ENCODE measurements around the gene HYDIN.
"Not testable (repeated sequence)": the region's sequence is repeated elsewhere in the genome, so short reads cannot be mapped to it uniquely, and the experiment has no call there.

The HYDIN gene

DNA sequence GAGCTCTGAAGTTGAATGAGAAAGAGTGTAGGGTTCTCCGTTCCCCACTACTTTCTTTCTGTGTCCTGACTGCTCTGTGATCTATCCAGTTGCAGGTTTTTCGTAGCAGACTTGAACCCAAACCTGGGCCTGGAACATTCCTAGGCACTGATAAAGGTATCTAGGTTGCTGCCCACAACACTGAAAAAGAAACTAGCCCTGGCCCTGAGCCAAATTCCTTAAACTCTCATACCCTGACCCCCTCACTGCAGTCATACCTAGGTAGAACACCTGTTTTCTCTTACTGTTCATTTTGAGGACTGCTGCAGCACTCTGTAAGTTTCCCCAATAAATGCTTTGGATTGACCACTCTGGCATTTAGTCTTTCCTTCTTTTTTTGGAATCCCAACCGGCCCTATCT is 5.4 kb downstream of the HYDIN start:
- DNase-seq (ENCODE audit: low read depth, low spot score) = no peak

- DNase-seq (ENCODE audit: low read depth, low spot score) = no peak
These were observed 12.1 kb downstream of the HYDIN start for GRCh38 chr16:71218306-71218963.

- DNase-seq (ENCODE audit: low read depth, low spot score) = no peak
These were observed 13.0 kb downstream of the HYDIN start for GRCh38 chr16:71217506-71217905.

DNA sequence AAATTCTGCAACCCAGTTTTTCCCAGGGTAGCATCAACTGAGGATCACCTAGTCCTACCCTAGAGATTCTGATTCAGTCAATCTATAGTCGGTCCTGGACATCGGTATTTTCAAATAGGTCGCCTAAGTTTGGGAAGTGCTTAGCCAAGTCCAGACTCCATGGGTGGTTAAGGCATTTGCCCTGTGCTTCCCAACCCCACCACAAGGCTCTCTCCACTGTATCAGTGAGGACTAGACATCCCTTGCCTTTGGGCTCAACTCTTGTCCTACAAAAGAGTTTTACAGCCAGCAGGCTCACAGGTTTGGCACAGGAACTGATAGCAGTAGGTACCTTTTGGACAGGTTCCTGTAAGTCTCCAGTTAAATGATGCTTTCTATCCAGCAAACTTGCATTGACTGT is 13.8 kb downstream of the HYDIN start:
- peak; percentile 14 for DNase-seq (ENCODE audit: low read depth, low spot score)

DNA sequence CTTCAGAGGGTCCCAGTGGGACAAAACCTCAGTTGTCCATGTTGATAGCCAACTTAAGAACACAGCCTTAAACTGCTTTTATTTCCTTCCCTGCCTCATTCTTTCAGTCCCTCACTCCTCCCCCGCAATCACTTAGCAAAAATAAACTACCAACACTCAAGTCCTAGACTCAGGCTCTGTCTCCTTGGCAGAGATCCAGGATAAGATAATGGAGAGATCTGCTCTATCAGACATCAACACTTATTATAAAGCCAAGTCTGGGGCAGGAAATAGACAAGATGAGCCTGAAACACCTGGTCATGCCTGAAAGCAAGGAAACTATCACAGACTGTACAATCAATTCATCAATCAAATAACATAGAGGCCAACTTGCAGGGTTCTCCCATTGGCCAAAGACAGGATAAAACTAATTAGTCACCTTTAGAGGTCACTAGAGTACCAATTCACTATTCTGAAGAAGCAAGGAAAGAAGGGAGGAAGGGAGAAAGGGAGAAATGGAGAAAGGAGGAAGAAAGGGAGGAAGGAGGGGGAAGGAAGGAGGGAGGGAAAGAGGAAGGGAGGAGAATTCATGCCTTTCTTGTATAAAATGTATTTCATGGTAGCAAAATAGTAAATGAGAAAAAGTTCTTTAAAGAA is 15.7 kb downstream of the HYDIN start:
- DNase-seq (ENCODE audit: low read depth, low spot score) = no peak

- no peak for DNase-seq (ENCODE audit: low read depth, low spot score)
These were observed 24.9 kb downstream of the HYDIN start for GRCh38 chr16:71205482-71206131.

GRCh38 chr16:71203631-71204030 is 26.9 kb downstream of the HYDIN start:
- no peak for DNase-seq (ENCODE audit: low read depth, low spot score)

- no peak for DNase-seq (ENCODE audit: low read depth, low spot score)
These were observed 29.0 kb downstream of the HYDIN start for GRCh38 chr16:71201556-71201955.

GRCh38 chr16:71201054-71201453 is 29.5 kb downstream of the HYDIN start:
- no peak for DNase-seq (ENCODE audit: low read depth, low spot score)

- no peak for DNase-seq (ENCODE audit: low read depth, low spot score)
These were observed 32.1 kb downstream of the HYDIN start for GRCh38 chr16:71198408-71198807.

DNA sequence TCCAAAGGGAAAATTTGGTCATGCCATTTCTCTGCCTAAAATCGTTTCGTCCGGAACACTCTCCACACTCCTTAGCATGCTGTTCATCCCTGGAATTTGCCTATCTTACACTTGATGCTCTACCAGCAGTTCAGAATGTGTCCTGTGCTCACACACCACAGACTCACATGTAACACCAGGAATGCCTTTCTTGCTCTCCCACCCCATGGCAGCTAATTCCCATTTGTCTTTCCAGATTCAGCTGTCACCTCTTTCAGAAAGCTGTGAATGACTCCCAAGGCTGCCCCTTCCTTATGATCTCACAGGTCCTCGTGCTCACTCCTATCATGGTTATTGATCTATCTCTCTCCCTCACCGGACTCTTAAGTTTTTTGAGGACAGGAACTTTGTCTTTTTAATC is 38.1 kb downstream of the HYDIN start:
- no peak for DNase-seq (ENCODE audit: low read depth, low spot score)

DNA sequence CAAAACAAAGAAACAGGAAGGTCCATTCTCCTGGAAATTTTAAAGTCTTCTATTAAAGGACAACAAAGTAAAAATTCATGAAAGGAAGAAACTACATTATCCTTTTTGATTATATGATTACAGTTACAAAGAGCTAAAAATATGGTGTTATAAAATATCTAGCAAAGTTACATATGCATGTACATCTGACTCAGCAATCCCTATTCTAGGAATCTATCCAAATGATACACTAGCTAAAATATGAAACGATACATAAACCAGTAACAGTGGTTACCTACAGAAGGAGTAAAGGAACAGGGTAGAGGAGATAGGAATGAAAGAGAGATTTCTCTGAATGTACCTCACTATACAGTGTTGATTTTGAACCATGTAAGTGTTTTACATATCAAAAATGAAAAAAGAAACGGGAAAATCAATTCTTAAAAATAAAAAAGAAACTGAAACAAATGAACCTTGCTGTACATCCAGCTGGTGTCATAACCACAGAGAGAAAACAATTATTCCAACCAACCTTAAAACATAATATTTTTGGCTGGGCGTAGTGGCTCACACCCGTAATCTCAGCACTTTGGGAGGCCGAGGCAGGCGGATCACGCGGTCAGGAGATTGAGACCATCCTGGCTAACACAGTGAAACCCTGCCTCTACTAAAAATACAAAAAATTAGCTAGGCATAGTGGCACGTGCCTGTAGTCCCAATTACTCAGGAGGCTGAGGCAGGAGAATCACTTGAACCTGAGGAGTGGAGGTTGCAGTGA is 41.4 kb downstream of the HYDIN start:
- no peak for DNase-seq (ENCODE audit: low read depth, low spot score)

GRCh38 chr16:71185347-71185746 is 45.2 kb downstream of the HYDIN start:
- DNase-seq (ENCODE audit: low read depth, low spot score) = no peak

GRCh38 chr16:71179569-71179968 is 51.0 kb downstream of the HYDIN start:
- no peak for DNase-seq (ENCODE audit: low read depth, low spot score)

DNA sequence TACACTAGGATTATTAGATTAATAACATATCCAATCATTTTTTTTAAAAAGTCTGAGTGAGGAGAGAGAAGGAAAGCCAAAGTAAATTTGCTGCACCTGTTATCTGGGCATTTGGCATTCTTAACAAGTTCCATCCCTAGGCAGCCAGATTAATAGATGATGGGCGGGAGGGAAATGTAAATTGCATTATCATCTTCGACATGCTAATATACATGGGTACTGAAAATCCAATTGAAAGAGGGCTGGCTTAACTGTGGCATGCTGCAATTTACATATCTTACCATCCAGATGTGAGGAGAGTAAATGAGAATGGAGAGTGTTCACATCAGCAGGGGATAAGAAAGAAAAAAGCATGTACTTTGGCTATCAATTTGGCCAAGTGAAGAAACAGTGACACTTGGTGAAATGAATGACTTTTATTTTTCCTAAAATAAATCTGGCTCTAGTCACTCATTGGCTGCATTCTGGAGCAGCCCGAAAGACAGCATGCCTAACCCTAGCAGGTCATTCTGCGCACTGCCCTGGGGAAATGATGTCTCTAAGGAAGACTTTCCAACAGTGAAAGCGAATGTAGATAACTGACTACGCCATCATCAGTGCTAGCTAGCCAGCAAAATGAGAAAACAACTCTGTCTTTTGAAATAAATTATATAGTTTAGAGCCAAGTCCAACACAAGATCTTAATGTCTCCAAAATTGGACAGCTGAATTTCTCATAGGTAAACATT is 57.9 kb downstream of the HYDIN start:
- DNase-seq (ENCODE audit: low read depth, low spot score) = peak; percentile 5

GRCh38 chr16:71161007-71161406 is 69.5 kb downstream of the HYDIN start:
- not testable (repeated sequence) for DNase-seq (ENCODE audit: low read depth, low spot score)

DNA sequence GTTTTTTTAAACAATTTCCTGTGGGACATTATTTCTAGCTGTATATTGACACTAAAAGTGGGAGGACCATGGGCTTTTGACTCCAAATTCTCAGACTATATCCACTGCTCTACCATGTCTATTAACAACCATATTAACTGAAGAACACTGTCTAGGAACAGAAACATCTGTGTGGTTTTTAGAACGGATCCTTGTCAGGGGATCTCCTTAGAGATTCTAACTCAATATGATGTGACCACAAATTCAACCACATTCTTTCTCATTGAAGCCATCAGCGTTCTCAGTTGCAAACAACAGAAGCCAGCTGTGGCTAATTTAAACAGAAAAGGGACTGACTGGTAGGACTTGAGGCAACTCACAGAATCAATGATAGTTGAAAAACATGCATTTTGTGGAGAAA is 73.2 kb downstream of the HYDIN start:
- DNase-seq (ENCODE audit: low read depth, low spot score) = not testable (repeated sequence)

DNA sequence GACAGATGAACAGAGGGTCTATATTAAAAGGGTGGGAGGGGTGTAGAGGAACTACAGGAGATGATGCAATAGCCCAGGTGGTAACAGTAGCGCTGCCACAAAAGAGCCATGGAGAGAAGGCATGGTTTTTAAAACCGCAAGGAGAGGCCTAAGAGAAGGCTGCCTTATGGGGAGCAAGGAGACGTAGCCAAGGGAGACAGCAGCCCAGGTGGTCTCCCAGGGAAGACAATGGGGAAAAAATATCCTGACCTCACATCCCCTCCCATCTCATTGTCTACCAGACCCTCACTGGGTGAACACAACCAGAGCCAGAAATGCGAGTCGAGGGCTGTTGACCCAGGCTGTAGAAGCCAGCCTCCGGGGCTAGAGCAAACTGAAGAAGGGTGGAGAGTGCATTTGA is 77.2 kb downstream of the HYDIN start:
- not testable (repeated sequence) for DNase-seq (ENCODE audit: low read depth, low spot score)

DNA sequence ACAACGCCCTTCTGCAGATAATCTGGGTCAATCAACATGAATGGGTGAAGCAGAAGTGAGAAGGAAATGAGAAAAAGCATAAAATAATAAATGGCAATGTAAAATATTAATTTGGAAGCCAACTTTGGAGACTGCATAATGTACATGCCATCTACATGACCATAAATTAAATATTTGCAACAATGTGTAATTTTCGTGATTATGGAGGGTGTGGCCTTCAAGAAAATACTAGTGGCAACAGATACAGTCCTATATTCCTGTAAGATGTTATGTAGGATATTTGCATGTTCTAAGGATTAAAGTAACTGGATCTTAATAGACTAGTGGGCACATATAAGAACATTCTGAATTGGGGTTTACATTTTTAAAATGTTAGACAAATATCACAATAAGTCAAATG is 78.9 kb downstream of the HYDIN start:
- DNase-seq (ENCODE audit: low read depth, low spot score) = not testable (repeated sequence)

GRCh38 chr16:71143246-71143645 is 87.3 kb downstream of the HYDIN start:
- not testable (repeated sequence) for DNase-seq (ENCODE audit: low read depth, low spot score)

- not testable (repeated sequence) for DNase-seq (ENCODE audit: low read depth, low spot score)
These were observed 120.0 kb downstream of the HYDIN start for GRCh38 chr16:71110565-71110964.
